Measurements from ENCODE around the gene SLC35A1. TPM values are rescaled to one million over a fixed set of nuclear protein-coding genes. Genes with fewer than 3 reads are reported as not detected.

SLC35A1 gene
- total RNA-seq, 2 donors from 2014 or later, result 10.4 to 10.9 TPM

DNA sequence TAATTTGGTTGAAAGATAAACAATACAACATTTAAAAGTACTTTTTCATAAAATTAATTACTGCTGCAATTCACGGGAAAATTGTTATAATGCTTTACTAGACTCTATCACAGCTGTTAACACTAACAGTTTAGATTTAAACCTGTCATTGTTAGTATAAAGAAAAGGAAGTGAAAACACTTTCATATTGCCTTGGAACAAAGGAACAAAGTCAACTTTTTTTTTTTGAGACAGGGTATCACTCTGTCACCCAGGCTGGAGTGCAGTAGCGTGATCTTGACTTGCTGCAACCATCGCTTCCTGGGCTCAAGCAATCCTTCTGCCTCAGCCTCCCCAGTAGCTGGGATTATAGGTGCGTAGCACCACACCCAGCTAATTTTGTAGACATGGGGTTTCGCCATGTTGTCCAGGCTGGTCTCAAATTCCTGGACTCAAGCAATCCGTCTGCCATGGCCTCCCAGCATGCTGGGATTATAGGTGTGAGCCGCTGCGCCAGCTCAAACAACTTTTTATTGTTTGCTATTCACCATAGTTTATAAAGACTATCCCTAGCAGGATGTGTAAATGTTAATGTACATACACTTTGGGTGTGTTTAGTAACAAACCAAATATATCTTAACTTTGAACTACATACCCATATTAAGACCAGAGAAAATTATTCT lies 22.1 kb downstream of the SLC35A1 start:
- no peaks in the 10 kb centered on the region for H3K9me3 Mint-ChIP-seq
- Histone ChIP-seq H3K27me3 (ENCODE audit: control insufficient read depth, insufficient read depth, low read length, poor library complexity, severe bottlenecking) (no peaks in the 10 kb centered on the region), H3K36me3 (ENCODE audit: control insufficient read depth, insufficient read depth, low read length) (peaks cover 8% of the 10 kb centered on the region), H3K27ac (ENCODE audit: low read depth, low read length) (no peak overlapping the region), H3K9me3 (ENCODE audit: control insufficient read depth, low read length) (no peaks in the 10 kb centered on the region), H3K4me3 (ENCODE audit: low read length) (no peak overlapping the region), H3K9ac (ENCODE audit: extremely low read depth, low read length, poor library complexity, severe bottlenecking) (no peak overlapping the region), H3K4me1 (ENCODE audit: control insufficient read depth, insufficient read depth, low read length) (no peaks in the 10 kb centered on the region)
- no peak for DNase-seq
- H3K4me1 Mint-ChIP-seq, result peaks cover 7% of the 10 kb centered on the region
- TF ChIP-seq, protein P1, sequence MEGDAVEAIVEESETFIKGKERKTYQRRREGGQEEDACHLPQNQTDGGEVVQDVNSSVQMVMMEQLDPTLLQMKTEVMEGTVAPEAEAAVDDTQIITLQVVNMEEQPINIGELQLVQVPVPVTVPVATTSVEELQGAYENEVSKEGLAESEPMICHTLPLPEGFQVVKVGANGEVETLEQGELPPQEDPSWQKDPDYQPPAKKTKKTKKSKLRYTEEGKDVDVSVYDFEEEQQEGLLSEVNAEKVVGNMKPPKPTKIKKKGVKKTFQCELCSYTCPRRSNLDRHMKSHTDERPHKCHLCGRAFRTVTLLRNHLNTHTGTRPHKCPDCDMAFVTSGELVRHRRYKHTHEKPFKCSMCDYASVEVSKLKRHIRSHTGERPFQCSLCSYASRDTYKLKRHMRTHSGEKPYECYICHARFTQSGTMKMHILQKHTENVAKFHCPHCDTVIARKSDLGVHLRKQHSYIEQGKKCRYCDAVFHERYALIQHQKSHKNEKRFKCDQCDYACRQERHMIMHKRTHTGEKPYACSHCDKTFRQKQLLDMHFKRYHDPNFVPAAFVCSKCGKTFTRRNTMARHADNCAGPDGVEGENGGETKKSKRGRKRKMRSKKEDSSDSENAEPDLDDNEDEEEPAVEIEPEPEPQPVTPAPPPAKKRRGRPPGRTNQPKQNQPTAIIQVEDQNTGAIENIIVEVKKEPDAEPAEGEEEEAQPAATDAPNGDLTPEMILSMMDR (conservative IDR thresholded peaks at IDR 0.05), result no peak
- no peak overlapping the region for H3K27ac Mint-ChIP-seq
- no peak overlapping the region for H3K4me3 Mint-ChIP-seq
- 95 to 97% methylated on average over 5 to 7 of the region's 8 CpGs for WGBS, 2 experiments (ENCODE audit: insufficient coverage in 1 of 2, insufficient read length in 1 of 2)
- H3K36me3 Mint-ChIP-seq (ENCODE audit: low read depth), result peaks cover 11% of the 10 kb centered on the region
- H3K27me3 Mint-ChIP-seq (ENCODE audit: insufficient read depth), result no peaks in the 10 kb centered on the region

DNA sequence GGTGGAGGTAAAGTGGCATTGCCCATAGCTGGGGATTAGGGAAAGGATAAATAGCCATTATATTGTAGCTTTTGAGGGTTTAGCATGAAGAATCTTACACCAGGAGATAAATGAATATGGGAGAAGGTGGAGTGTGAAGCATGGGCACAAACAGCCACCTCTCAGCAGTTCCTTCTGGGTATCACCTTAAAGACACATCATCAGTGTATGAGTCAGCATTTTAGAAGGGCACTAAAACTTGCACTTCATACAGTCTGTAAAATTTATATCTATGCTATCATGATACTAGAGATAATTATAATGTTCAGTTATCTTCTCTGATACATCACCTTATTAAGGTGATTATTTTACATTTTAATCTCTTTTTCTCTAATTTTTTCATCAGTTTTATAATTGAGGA lies 25.3 kb downstream of the SLC35A1 start:
- Histone ChIP-seq H3K9me3 (ENCODE audit: control insufficient read depth, low read length) (no peaks in the 10 kb centered on the region), H3K27me3 (ENCODE audit: control insufficient read depth, insufficient read depth, low read length, poor library complexity, severe bottlenecking) (no peaks in the 10 kb centered on the region), H3K4me1 (ENCODE audit: control insufficient read depth, insufficient read depth, low read length) (no peaks in the 10 kb centered on the region), H3K4me3 (ENCODE audit: low read length) (no peak overlapping the region), H3K27ac (ENCODE audit: low read depth, low read length) (no peak overlapping the region), H3K9ac (ENCODE audit: extremely low read depth, low read length, poor library complexity, severe bottlenecking) (no peak overlapping the region), H3K36me3 (ENCODE audit: control insufficient read depth, insufficient read depth, low read length) (peaks cover 19% of the 10 kb centered on the region)
- Mint-ChIP-seq H3K4me3 (no peak overlapping the region), H3K27me3 (ENCODE audit: insufficient read depth) (no peaks in the 10 kb centered on the region), H3K36me3 (ENCODE audit: low read depth) (peaks cover 8% of the 10 kb centered on the region), H3K9me3 (no peaks in the 10 kb centered on the region), H3K27ac (no peak overlapping the region), H3K4me1 (peaks cover 6% of the 10 kb centered on the region)
- TF ChIP-seq, protein P1 (conservative IDR thresholded peaks at IDR 0.05), result no peak
- no peak for DNase-seq

DNA sequence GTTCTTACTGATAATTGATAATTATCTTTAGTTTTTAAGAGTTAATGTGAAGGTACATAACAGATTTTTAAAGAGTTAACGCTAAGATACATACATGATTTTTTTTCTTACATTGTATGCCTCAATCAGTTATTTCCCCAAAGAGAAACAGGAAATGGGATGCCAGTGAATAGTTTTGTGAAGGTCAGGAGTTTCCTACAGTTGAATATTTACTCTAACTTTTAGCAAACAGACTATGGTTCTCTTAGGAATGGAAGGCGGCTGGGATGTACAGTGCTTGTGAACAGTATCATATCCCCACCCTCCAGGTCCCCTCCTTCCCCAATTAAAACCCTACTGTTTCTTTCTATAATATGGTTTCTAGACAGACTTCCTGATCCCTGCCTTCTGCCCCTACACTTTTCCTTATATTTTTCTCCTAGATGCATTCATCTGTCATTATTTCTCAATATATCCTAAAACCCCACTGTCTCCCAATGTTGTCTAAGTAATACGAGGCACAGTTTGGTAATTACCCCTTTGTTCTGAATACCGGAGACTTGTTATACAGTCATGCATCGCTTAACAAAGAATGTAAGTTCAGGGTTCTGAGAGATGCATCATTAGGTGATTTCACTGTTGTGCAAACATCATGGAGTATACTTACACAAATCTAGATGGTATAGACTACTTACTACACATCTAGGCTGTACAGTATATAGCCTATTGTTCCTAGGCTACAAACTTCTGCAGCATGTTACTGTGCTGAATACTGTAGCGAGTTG lies 29.2 kb downstream of the SLC35A1 start:
- WGBS, 2 experiments (ENCODE audit: insufficient coverage in 1 of 2, insufficient read length in 1 of 2), result 82 to 94% methylated on average over 5 to 6 of the region's 6 CpGs
- Histone ChIP-seq H3K4me3 (ENCODE audit: low read length) (no peak overlapping the region), H3K9me3 (ENCODE audit: control insufficient read depth, low read length) (no peaks in the 10 kb centered on the region), H3K27ac (ENCODE audit: low read depth, low read length) (no peak overlapping the region), H3K27me3 (ENCODE audit: control insufficient read depth, insufficient read depth, low read length, poor library complexity, severe bottlenecking) (no peaks in the 10 kb centered on the region), H3K9ac (ENCODE audit: extremely low read depth, low read length, poor library complexity, severe bottlenecking) (no peak overlapping the region), H3K4me1 (ENCODE audit: control insufficient read depth, insufficient read depth, low read length) (no peaks in the 10 kb centered on the region), H3K36me3 (ENCODE audit: control insufficient read depth, insufficient read depth, low read length) (peaks cover 41% of the 10 kb centered on the region)
- Mint-ChIP-seq H3K36me3 (ENCODE audit: low read depth) (peaks cover 14% of the 10 kb centered on the region), H3K4me1 (no peaks in the 10 kb centered on the region), H3K4me3 (no peak overlapping the region), H3K27me3 (ENCODE audit: insufficient read depth) (no peaks in the 10 kb centered on the region), H3K27ac (no peak overlapping the region), H3K9me3 (no peaks in the 10 kb centered on the region)
- TF ChIP-seq, protein P1 (conservative IDR thresholded peaks at IDR 0.05), result no peak
- DNase-seq, result no peak
